NCI-H2081 treated with DMSO at 0.1 percent for 48 hours (cell line): ENCODE results near the gene CCDC68.
"Not testable (repeated sequence)": the region's sequence is repeated elsewhere in the genome, so short reads cannot be mapped to it uniquely, and the experiment has no call there.

Source experiments
- DNase-seq: peaks from one replicate; lab custom pipeline; 2025; lab: John Stamatoyannopoulos, UW

Gene CCDC68

GRCh38 chr18:54958704-54959625, at the start of gene CCDC68:
Gene CCDC68 (minus strand): TSS chr18:54959461. CDS start chr18:54942791, 16,670 bp downstream.
- DNase-seq: no peak

DNA sequence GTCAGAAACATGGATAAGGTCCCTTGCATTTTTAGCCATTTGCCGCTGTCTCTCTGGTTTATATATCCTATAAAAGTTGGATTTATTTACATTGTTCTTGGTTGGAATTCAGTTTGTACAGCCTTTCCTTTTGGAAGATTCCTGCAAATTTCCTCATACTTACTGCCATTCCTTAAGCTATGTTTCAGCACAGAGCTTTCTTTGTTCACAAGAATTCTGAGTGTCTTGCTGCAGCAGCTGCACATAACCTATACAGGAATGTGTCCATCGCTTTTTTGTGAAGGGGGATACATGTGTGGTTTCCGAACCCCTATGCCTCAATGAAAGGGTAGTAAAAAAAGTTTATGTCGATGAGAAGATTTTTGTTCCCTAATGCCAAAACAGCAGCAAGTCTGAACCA, 48.3 kb upstream of the CCDC68 start:
- no peak for DNase-seq

GRCh38 chr18:55003695-55004094, 44.4 kb upstream of the CCDC68 start:
- no peak for DNase-seq

DNA sequence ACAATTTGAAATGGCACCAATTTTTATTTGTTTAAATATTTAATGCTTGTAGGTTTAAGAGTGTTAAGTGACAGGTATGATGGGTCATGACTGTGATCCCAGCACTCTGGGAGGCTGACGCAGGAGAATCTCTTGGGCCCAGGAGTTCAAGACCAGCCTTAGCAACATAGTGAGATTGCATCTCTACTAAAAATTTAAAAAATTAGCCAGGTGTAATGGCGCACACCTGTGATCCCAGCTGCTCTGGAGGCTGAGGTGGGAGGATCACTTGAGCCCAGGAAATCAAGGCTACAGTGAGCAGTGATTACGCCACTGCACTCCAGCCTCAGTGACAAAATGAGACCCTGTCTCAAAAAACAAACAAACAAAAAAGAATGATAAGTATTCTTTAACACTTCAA, 43.0 kb upstream of the CCDC68 start:
- no peak for DNase-seq

GRCh38 chr18:55001394-55002024, 42.2 kb upstream of the CCDC68 start:
- DNase-seq: no peak

GRCh38 chr18:55000529-55000928, 41.3 kb upstream of the CCDC68 start:
- no peak for DNase-seq

DNA sequence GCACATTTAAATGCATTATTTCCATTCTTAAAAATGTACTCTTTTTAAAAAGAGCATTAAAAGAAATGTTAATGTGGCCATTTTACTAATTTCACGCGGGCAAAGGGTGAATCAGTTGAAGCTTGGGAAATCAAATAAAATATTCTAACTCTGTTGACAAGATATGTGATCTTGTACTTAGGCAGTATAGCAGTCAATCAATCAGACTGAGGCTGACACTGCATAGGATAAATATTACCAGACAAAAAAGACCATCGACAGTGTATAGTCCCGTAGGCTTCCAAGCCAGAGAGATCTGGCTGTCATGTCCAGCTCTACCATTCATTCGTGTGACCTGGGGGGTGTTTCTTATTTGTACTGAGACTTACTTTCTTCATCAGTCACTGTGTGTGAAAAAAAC, 39.8 kb upstream of the CCDC68 start:
- DNase-seq: no peak

DNA sequence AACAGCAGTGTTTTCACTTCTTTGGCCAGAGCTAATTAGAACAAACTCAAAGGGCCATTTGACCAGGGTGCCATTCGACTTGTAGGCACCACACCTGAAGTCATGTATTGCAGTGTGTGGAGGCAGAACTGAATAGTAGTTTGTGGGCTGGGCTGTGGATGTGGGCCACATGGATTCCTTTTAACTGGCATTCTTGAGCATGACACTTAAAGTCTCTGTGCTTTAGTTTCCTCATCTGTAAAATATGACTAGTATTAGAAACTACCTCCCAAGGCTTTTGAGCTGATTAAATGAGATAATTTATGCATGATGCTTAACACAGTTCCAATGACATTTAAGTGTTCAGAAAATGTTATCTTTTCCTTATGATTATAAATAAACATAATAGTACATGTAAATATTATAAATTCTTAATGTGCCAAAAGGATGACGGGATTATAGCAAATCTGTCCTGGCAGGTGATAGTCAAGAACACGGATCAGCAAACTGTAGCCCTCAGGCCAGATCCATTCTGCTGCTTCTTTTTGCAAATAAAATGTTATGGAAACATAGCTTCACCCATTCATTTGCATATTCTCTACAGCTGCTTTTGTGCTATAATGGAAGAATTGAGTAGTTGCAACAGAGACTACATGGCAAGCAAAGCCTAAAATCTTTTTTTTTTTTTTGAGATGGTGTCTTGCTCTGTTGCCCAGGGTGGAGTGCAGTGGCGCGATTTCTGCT, 36.3 kb upstream of the CCDC68 start:
- no peak for DNase-seq

DNA sequence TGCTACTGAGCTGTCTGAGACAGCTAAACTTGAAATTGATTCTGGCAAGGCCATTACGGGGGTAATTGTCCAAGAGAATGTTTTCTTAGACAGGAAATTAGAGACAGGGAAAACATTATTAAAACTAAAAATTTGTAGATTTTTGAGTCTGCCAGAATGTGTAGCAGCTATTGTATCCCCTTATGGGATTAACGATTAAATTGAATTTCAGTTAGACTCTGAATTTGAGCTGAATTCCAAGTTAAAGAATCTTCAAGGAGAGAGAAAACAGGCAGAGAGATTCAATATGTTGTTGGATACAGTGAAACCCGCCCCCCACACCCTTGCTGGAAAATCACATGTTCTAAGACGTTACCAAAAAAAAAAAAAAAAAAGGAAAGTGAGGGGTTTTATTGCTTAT, 32.7 kb upstream of the CCDC68 start:
- DNase-seq: no peak

GRCh38 chr18:54984908-54985307, 25.6 kb upstream of the CCDC68 start:
- DNase-seq: no peak

GRCh38 chr18:54983791-54984190, 24.5 kb upstream of the CCDC68 start:
- DNase-seq: no peak

DNA sequence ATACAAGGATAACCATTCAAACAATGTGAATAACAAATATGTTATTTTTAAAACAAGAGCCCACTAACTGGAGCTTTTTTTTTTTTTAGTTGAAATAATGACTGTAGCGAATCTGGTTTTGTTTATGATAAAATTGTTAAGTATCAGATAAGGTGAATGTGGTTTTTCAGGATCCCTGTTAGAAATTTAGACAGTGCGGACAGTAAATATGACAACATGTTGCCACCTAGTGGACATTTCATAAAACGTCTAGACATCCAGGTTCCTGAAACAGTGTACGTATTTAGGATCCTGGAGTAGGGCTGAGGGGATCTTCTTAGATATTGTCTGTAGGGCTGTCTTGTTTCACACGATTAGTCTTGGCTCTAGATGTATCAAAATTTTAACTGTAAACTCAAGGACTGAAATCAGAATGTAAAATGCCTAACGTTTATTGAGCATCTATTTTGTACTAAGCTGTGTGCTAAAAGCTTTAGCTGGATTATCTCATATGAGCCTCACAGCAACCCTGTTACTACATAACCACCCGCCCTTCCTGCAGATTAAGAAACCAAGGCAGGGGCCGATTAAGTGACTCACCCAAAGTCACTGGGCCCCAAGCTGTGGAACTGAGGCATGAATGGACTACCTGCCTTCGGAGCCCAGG, 23.9 kb upstream of the CCDC68 start:
- DNase-seq: peak; percentile 2

DNA sequence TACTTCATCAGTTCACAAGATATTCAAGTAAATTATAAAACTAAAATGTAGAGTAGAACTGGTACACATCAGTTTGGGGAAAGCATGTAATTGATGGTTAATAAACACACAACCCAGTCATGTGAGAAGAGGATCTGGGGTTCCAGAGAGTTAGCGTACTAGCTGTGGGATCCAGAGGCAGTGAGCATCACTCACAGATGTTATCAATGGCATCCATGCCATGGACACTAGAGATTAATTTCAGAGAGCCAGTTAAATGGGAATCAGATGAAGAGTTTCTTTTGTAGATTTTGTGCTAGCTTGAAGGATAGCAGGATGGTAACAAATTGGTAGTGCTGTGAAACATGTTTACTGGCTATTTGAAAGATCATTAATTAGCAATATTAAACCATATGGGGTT, 21.8 kb upstream of the CCDC68 start:
- DNase-seq: no peak

DNA sequence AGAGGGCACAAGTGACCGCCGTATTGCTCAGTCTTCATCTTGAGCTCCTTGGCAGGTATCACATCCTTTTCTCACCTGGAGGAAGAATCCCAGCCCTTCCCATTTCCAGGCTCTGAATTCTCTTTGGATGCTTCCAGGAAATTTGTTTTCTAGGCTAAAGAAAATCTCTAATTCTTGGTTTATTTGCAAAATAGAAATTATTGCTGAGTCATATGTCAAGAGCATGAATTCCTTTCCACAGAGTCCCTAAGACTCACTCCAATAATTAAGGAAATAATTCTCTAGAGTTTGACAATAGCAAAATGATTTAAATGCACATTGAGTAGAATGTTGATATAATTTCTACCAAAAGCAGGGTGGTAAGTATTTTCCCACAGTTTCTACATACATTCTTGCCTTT, 16.3 kb upstream of the CCDC68 start:
- DNase-seq: no peak

GRCh38 chr18:54973046-54973445, 13.8 kb upstream of the CCDC68 start:
- no peak for DNase-seq

DNA sequence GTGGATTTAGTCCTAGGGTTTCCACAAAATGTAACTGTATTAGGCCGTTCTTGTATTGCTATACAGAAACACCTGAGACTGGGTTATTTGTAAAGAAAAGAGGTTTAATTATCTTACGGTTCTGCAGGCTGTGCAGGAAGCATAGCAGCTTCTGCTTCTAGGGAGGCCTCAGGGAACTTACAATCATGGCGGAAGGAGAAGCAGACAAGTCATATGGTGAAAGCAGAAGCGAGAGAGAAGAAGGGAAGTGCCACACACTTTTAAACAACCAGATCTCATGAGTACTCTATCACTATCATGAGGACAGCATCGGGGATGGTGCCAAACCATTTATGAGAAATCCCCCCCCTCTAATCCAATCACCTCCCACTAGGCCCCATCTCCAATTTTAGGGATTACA, 9.5 kb upstream of the CCDC68 start:
- DNase-seq: no peak

GRCh38 chr18:54968237-54968636, 9.0 kb upstream of the CCDC68 start:
- DNase-seq: not testable (repeated sequence)

DNA sequence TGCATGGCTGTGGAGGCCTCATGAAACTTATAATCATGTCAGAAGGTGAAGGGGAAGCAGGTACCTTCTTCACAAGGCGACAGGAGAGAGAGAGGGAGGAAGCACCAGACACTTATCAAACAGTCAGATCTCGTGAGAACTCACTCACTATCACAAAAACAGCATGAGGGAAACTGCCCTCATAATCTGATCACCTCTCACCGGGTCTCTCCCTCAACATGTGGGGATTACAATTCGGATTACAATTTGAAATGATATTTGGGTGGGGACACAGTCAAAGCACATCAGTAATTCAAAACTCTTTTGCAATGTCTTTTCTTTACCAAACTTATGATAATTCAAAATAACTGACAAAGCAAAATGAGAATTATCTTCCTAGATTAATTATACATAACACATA, 8.5 kb upstream of the CCDC68 start:
- DNase-seq: no peak

DNA sequence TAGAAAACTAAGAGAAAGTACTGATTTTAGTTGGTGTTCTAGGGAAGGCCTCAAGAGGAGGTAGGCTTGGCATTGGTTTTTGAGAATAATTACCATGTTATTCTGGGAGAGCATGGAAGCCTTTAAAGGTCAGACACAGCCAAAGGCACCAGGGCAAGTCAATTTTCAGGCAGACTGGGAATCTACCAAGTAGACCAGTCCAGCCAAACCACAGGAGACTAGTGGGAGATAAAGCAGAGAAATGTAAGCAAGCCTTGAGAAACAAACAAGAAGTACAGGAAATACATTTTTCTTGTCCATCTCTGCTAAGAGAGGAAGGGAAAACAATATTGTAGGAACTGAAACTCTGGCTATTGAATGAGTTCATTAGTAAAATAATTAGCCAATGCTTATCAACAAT, 5.5 kb upstream of the CCDC68 start:
- no peak for DNase-seq

DNA sequence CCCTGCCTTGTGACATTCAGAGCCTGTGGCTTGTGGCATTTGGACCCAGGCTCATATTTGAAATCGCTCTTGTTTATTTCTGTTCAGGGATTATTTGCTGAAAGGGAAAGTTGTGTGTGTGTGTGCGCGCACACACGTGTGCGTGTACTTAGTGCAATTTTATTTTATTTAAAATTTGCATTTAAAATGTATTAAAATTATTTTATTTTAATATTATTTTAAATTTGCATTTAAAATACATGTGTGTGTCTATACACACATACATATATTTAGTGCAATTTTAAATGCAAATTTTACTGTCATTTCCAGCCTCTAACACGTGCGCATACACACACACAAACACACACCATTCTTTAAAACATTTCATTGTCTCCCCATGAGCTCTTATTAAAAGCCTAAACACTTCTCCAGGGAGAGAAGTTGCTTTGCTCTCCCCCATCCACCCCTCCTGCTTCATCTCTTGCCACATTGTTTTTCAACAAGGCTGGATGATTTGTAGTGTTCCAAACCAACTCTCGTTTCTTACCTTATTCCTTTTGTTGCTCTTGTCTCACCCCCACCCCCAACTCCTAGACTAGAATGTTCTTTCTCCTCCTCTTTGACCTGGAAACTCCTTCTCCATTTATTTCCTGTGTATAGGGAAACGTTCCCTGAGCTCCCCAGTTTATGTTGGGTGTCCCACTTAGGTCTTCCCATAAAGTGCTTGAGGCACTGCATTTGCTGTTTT, 3.8 kb upstream of the CCDC68 start:
- no peak for DNase-seq

- DNase-seq: no peak
Measured at GRCh38 chr18:54961868-54962267, 2.6 kb upstream of the CCDC68 start.

DNA sequence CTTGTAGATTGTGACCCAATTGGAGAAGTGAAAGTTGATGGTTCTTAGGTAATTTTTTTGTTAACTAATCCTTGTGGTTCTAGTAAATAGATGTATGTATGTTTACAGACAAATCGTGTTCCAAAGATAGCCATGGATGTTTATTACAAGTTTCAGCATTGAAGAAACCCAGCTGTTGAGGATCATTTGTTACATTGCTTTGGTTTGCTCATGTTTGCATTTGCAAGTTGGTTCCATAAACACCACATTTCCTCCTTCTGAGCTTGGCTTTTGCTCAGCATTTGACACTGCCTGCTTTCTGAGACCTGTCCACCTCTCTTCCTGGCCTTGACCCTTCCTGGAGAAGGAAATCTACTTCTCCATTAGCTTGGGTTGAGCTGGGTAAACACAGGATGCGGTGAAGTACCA, 1.8 kb upstream of the CCDC68 start:
- no peak for DNase-seq
